ENCODE results near the gene FFAR1. TPM values are rescaled to one million over a fixed set of nuclear protein-coding genes. Genes with fewer than 3 reads are reported as not detected.
"Not testable (repeated sequence)": the region's sequence is repeated elsewhere in the genome, so short reads cannot be mapped to it uniquely, and the experiment has no call there.

FFAR1 gene
- total RNA-seq, 4 donors from 2014 or later, result not detected

DNA sequence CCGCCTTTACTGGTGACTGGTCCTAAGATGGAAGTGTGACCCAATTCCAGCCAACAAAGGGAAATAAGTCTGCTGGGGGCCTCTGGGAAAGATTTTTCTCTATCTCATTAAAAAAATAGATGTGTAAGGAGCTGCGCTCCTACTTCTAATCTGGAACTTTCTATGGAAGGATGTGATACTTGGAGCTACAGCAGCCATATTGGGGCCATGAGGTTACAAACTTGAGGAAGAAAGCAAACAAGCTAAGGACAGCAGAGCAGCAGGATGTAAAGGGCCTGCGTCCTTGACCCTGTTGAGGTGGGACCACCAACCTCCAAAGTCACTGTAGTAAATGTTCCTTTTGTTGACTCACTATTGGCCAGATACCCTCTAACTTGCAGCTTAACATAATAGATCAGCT lies 30.7 kb downstream of the FFAR1 start:
- TF ChIP-seq CTCF (IDR thresholded peaks at IDR 0.05) (no peak), POLR2AphosphoS5 (IDR thresholded peaks at IDR 0.05) (no peak), EP300 (IDR thresholded peaks at IDR 0.05) (no peak), POLR2A (IDR thresholded peaks at IDR 0.05) (no peak)

DNA sequence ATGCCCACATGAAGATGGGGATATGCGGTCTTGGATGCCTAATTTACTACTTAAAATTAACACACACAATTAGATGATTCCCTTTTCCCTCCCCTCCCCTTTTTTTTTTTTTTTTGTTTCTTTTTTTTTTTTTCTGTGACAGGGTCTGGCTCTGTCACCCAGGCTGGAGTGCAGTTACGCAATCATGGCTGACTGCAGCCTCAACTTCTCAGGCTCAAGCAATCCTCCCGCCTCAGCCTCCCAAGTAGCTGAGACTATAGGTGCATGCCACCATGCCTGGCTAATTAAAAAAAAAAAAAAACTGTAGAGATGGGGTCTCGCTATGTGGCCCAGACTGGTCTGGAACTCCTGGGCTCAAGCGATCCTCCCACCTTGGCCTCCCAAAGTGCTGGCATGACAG lies 31.8 kb downstream of the FFAR1 start:
- ATAC-seq, H3K4me3 ChIP-seq, H3K9me3 ChIP-seq, H3K4me1 ChIP-seq, H3K27ac ChIP-seq, H3K36me3 ChIP-seq: not testable (repeated sequence)
- peaks cover 33% of the 10 kb centered on the region for H3K27me3 ChIP-seq
- WGBS, 2 donors (ENCODE audit: low coverage in 1 of 2), result 90 to 95% methylated on average over 2 to 5 of the region's 5 CpGs

More for the DNA sequence above, 30.7 kb downstream of the FFAR1 start:
- WGBS, 2 donors (ENCODE audit: low coverage in 1 of 2), result 86 to 100% methylated on average over 2 to 3 of the region's 3 CpGs
- Histone ChIP-seq H3K4me1 (no peaks in the 10 kb centered on the region), H3K36me3 (no peaks in the 10 kb centered on the region), H3K9me3 (peaks cover 0 to 5% (median 0%) of the 10 kb centered on the region in 3 donors), H3K27ac (no peak overlapping the region), H3K27me3 (peaks cover 24% of the 10 kb centered on the region), H3K4me3 (no peak overlapping the region)
- no peak for ATAC-seq

- H3K36me3 ChIP-seq, result no peaks in the 10 kb centered on the region
- WGBS, 2 donors (ENCODE audit: low coverage in 1 of 2), result 0 to 18% methylated on average over 1 of the region's 1 CpG
- peaks cover 37% of the 10 kb centered on the region for H3K27me3 ChIP-seq
- TF ChIP-seq POLR2A (IDR thresholded peaks at IDR 0.05) (no peak), POLR2AphosphoS5 (IDR thresholded peaks at IDR 0.05) (no peak), EP300 (IDR thresholded peaks at IDR 0.05) (no peak), CTCF (IDR thresholded peaks at IDR 0.05) (no peak)
- H3K9me3 ChIP-seq, result peaks cover 0 to 5% (median 0%) of the 10 kb centered on the region in 3 donors
- no peak for ATAC-seq
- H3K4me3 ChIP-seq, result no peak overlapping the region
- H3K27ac ChIP-seq, result no peak overlapping the region
- no peaks in the 10 kb centered on the region for H3K4me1 ChIP-seq
Measured at GRCh38 chr19:35379992-35380391, 32.3 kb downstream of the FFAR1 start.

- no peak for ATAC-seq
- TF ChIP-seq POLR2A (IDR thresholded peaks at IDR 0.05) (no peak), CTCF (IDR thresholded peaks at IDR 0.05) (no peak), POLR2AphosphoS5 (IDR thresholded peaks at IDR 0.05) (no peak), EP300 (IDR thresholded peaks at IDR 0.05) (no peak)
- WGBS, 2 donors (ENCODE audit: low coverage in 1 of 2), result 52 to 54% methylated on average over 8 to 9 of the region's 9 CpGs
- H3K9me3 ChIP-seq, result peaks cover 0 to 5% (median 0%) of the 10 kb centered on the region in 3 donors
- no peak overlapping the region for H3K27ac ChIP-seq
- peaks cover 41% of the 10 kb centered on the region for H3K27me3 ChIP-seq
- H3K4me3 ChIP-seq, result no peak overlapping the region
- H3K4me1 ChIP-seq, result no peaks in the 10 kb centered on the region
- no peaks in the 10 kb centered on the region for H3K36me3 ChIP-seq
Measured at GRCh38 chr19:35380450-35381124, 32.9 kb downstream of the FFAR1 start.

DNA sequence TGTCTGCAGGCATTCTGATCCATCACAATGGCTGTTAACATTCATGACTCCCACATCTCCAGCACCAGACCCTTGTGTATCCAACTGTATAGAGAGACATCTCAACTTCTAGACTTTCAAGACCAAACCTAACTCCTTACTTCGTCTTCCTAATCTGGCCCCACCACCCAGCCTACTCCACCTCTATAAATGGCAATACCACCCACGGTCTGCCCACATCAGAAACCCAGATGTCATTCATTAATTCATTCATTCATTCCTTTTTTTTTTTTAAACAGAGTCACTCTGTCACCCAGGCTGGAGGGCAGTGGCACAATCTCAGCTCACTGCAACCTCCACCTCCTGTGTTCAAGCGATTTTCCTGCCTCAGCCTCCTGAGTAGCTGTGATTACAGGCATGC lies 33.6 kb downstream of the FFAR1 start:
- TF ChIP-seq POLR2A (IDR thresholded peaks at IDR 0.05) (no peak), EP300 (IDR thresholded peaks at IDR 0.05) (no peak), CTCF (IDR thresholded peaks at IDR 0.05) (no peak), POLR2AphosphoS5 (IDR thresholded peaks at IDR 0.05) (no peak)
- Histone ChIP-seq H3K9me3 (peaks cover 0 to 5% (median 0%) of the 10 kb centered on the region in 3 donors), H3K4me1 (no peaks in the 10 kb centered on the region), H3K27ac (no peak overlapping the region), H3K36me3 (no peaks in the 10 kb centered on the region), H3K27me3 (peaks cover 42% of the 10 kb centered on the region), H3K4me3 (no peak overlapping the region)
- no peak for ATAC-seq
- WGBS, 2 donors (ENCODE audit: low coverage in 1 of 2), result 67 to 75% methylated on average over 2 to 3 of the region's 3 CpGs

All from gastroesophageal sphincter (tissue), 4 donors.